ENCODE measurements around the gene CPED1. TPM values are rescaled to one million over a fixed set of nuclear protein-coding genes. Genes with fewer than 3 reads are reported as not detected.

CPED1 gene
- total and polyA plus RNA-seq, 2 experiments from 2014 or later = 0.17 to 0.47 TPM

GRCh38 chr7:120992272-120992964 lies 3.9 kb downstream of the CPED1 start (continued):
- TF ChIP-seq ZNF462 (CRISPR knock-in tag; IDR thresholded peaks at IDR 0.05) = no peak
- no peak for TF ChIP-seq NANOG (IDR thresholded peaks at IDR 0.05; ENCODE audit: borderline replicate concordance)
- no peak for TF ChIP-seq EZH2 (IDR thresholded peaks at IDR 0.05; ENCODE audit: low read depth, unreplicated experiment)

- H3K4me2 ChIP-seq = no peak overlapping the region
- H3K4me3 Mint-ChIP-seq = no peak overlapping the region
- TF ChIP-seq POLR2AphosphoS5 (IDR thresholded peaks at IDR 0.05; ENCODE audit: low read depth) = no peak
- TF ChIP-seq EZH2 (IDR thresholded peaks at IDR 0.05; ENCODE audit: low read depth, unreplicated experiment) = no peak
- TF ChIP-seq ZNF462 (CRISPR knock-in tag; IDR thresholded peaks at IDR 0.05) = no peak
Measured at GRCh38 chr7:120992965-120993494, 4.5 kb downstream of the CPED1 start.

More at GRCh38 chr7:120992965-120993494, 4.5 kb downstream of the CPED1 start:
- Histone ChIP-seq H3K4me1 (ENCODE audit: insufficient read depth) (peaks cover 4% of the 10 kb centered on the region), H3K36me3 (ENCODE audit: insufficient read depth) (no peaks in the 10 kb centered on the region), H3K27me3 (ENCODE audit: insufficient read depth) (peaks cover 14% of the 10 kb centered on the region), H3F3A (replicated peaks; ENCODE audit: low read depth) (no peaks in the 10 kb centered on the region), H3K4me3 (no peak overlapping the region), H3K9me2 (ENCODE audit: insufficient read depth) (no peaks in the 10 kb centered on the region), H3K27ac (ENCODE audit: low read depth) (no peak overlapping the region), H2AFZ (no peak overlapping the region), H3K79me2 (replicated peaks; ENCODE audit: insufficient read depth) (no peaks in the 10 kb centered on the region), H4K20me1 (replicated peaks; ENCODE audit: insufficient read depth) (no peaks in the 10 kb centered on the region)
- Mint-ChIP-seq H3K36me3 (ENCODE audit: low read depth) (no peaks in the 10 kb centered on the region), H3K27me3 (ENCODE audit: insufficient read depth, low read depth, poor library complexity) (peaks cover 11% of the 10 kb centered on the region), H3K4me1 (peaks cover 5% of the 10 kb centered on the region; the same call in 2 of the 3 replicates), H3K27ac (no peak overlapping the region), H3K9me3 (no peaks in the 10 kb centered on the region)
- no peak for DNase-seq (ENCODE audit: low spot score)
- no peak for ATAC-seq

All from GM23338 (cell line).